HT1080 (cell line): ENCODE results near the gene POLN. TPM values are rescaled to one million over a fixed set of nuclear protein-coding genes. Genes with fewer than 3 reads are reported as not detected.

Experiments used
- DNase-seq: peaks from one replicate; pipeline ENCODE4 v3.0.0-alpha.2; 2015; ENCODE audit warnings: low read depth
- total RNA-seq: library from RNA; depleted of rRNA; stranded (reverse); fragments of >200 nt; shearing (Covaris generic); gene quantifications from 2 replicates; pipeline ENCODE4 v1.2.3, GENCODE V29; 2014

POLN gene
- total RNA-seq, 1 experiment from 2014 or later: 2.9 TPM

GRCh38 chr4:2061186-2062131 lies 180.5 kb downstream of the POLN start:
- DNase-seq: no peak

- DNase-seq: no peak
These were observed 181.2 kb downstream of the POLN start for GRCh38 chr4:2060611-2061185.

GRCh38 chr4:2059726-2060602 lies 182.0 kb downstream of the POLN start:
- DNase-seq: no peak

- DNase-seq: peak; percentile 25
These were observed 182.7 kb downstream of the POLN start, which contains the start of gene NAT8L for GRCh38 chr4:2059046-2059725. TSS of gene NAT8L (plus strand) at chr4:2059327. CDS start at chr4:2059512, 185 bp downstream.

- DNase-seq: no peak
These were observed 183.5 kb downstream of the POLN start for GRCh38 chr4:2058264-2059045.

GRCh38 chr4:2057382-2058065 lies 184.4 kb downstream of the POLN start:
- DNase-seq: no peak

GRCh38 chr4:2054217-2054616 lies 187.7 kb downstream of the POLN start:
- no peak for DNase-seq

GRCh38 chr4:2051086-2051485 lies 190.8 kb downstream of the POLN start:
- DNase-seq: no peak

GRCh38 chr4:2049811-2050210 lies 192.1 kb downstream of the POLN start:
- DNase-seq: no peak

GRCh38 chr4:2049381-2049780 lies 192.5 kb downstream of the POLN start:
- no peak for DNase-seq

- no peak for DNase-seq
These were observed 193.1 kb downstream of the POLN start for GRCh38 chr4:2048831-2049230.

GRCh38 chr4:2047781-2048581 lies 193.9 kb downstream of the POLN start:
- DNase-seq: no peak

GRCh38 chr4:2047031-2047660 lies 194.8 kb downstream of the POLN start:
- no peak for DNase-seq

GRCh38 chr4:2046031-2046961 lies 195.6 kb downstream of the POLN start:
- DNase-seq: no peak

GRCh38 chr4:2045518-2045951 lies 196.4 kb downstream of the POLN start:
- no peak for DNase-seq

- no peak for DNase-seq
These were observed 197.1 kb downstream of the POLN start for GRCh38 chr4:2044542-2045517.
